H1 (cell line): ENCODE results near the gene EEIG1. TPM values are rescaled to one million over a fixed set of nuclear protein-coding genes. Genes with fewer than 3 reads are reported as not detected.

Source experiments
- CTCF ChIA-PET: fragments of 300-600 bp; sonication (Branson Sonifier 250); formaldehyde crosslinking; loops from one replicate; lab custom pipeline; 2021; ENCODE audit not compliant: partially characterized antibody; lab: Charles Lee
- POLR2A ChIA-PET: fragments of 300-600 bp; sonication (Branson Sonifier 250); formaldehyde crosslinking; loops from one replicate; lab custom pipeline; 2021; ENCODE audit warnings: inconsistent platforms; ENCODE audit not compliant: partially characterized antibody; lab: Charles Lee
- DNase-seq, 2 experiments: peaks; one replicate each; pipeline versions ENCODE4 v3.0.0 to v3.0.0-alpha.2; 2010 to 2022; ENCODE audit warnings: low spot score in 2 of 2, low read depth in 1 of 2, mixed read lengths in 1 of 2
- FAIRE-seq: peaks from 2 replicates; lab custom pipeline; 2011; peaks lifted over from hg19 to GRCh38; lab: Jason Lieb, UNC
- H2AFZ ChIP-seq: 2 replicates; pipeline ENCODE4 v1.8.1; 2012; ENCODE audit warnings: low read length, inconsistent platforms
- H2AK5ac ChIP-seq: 2 replicates; pipeline ENCODE4 v1.6.1; 2013; ENCODE audit warnings: low read depth, low read length
- H2BK120ac ChIP-seq: replicated peaks from 2 replicates; pipeline ENCODE3; 2013; ENCODE audit warnings: low read depth, low read length, inconsistent platforms
- H2BK12ac ChIP-seq: 2 replicates; pipeline ENCODE4 v1.6.1; 2013; ENCODE audit warnings: low read depth, low read length
- H2BK15ac ChIP-seq: 2 replicates; pipeline ENCODE4 v1.6.1; 2013; ENCODE audit warnings: low read length
- H2BK20ac ChIP-seq: 2 replicates; pipeline ENCODE4 v1.6.1; 2013; ENCODE audit warnings: low read length
- H2BK5ac ChIP-seq: 2 replicates; pipeline ENCODE4 v1.6.1; 2013; ENCODE audit warnings: low read depth, low read length
- H3K14ac ChIP-seq: 2 replicates; pipeline ENCODE4 v1.6.1; 2013; ENCODE audit warnings: inconsistent platforms; ENCODE audit not compliant: insufficient read length
- H3K18ac ChIP-seq: 2 replicates; pipeline ENCODE4 v1.6.1; 2013; ENCODE audit warnings: low read length; ENCODE audit errors: extremely low read depth
- H3K23ac ChIP-seq: 2 replicates; pipeline ENCODE4 v1.6.1; 2013; ENCODE audit warnings: inconsistent platforms; ENCODE audit not compliant: insufficient read length
- H3K23me2 ChIP-seq: 2 replicates; pipeline ENCODE4 v1.6.1; 2013; ENCODE audit warnings: low read depth, low read length
- H3K27ac ChIP-seq: 2 replicates; pipeline ENCODE4 v1.6.1; 2011; ENCODE audit warnings: low read depth, low read length, inconsistent platforms
- H3K27me3 ChIP-seq, 4 experiments: replicated peaks in 1 of 4; 1 replicate in 1 of 4; 2 replicates in 3 of 4; pipeline versions ENCODE4 v1.6.1 to v1.8.1; 2011 to 2013; ENCODE audit warnings: low read length in 3 of 4, mild to moderate bottlenecking in 3 of 4, inconsistent platforms in 2 of 4, mixed read lengths in 2 of 4, moderate library complexity in 1 of 4; ENCODE audit not compliant: control insufficient read depth in 3 of 4, insufficient read depth in 3 of 4; ENCODE audit errors: extremely low read depth in 1 of 4
- H3K36me3 ChIP-seq, 4 experiments: 2 replicates each; pipeline versions ENCODE4 v1.6.1 to v1.8.1; 2011 to 2013; ENCODE audit warnings: mild to moderate bottlenecking in 4 of 4, low read length in 3 of 4, moderate library complexity in 2 of 4, control low read depth in 1 of 4, inconsistent platforms in 1 of 4; ENCODE audit not compliant: insufficient read depth in 4 of 4, control insufficient read depth in 2 of 4
- H3K4ac ChIP-seq: replicated peaks from 2 replicates; pipeline ENCODE3; 2013; ENCODE audit warnings: low read length, low read depth, mixed read lengths, inconsistent platforms; ENCODE audit not compliant: insufficient read length
- H3K4me1 ChIP-seq, 4 experiments: replicated peaks in 1 of 4; 1 replicate in 1 of 4; 2 replicates in 3 of 4; pipeline versions ENCODE4 v1.6.1 to v1.8.1; 2011 to 2013; ENCODE audit warnings: low read length in 3 of 4, inconsistent platforms in 2 of 4, mixed read lengths in 1 of 4; ENCODE audit not compliant: insufficient read depth in 4 of 4, control insufficient read depth in 3 of 4
- H3K4me2 ChIP-seq, 2 experiments: 2 replicates each; pipeline versions ENCODE4 v1.6.1 to v1.8.1; 2011 to 2013; ENCODE audit warnings: low read depth in 2 of 2, low read length in 2 of 2, control low read depth in 1 of 2, inconsistent platforms in 1 of 2, mild to moderate bottlenecking in 1 of 2; ENCODE audit not compliant: insufficient read depth in 1 of 2
- H3K4me3 ChIP-seq, 4 experiments: fragments of 200-600, 300-600 bp in 1 of 4; sonication (generic), shearing (Covaris generic), sonication (Bioruptor Twin) in 1 of 4; 2 replicates each; pipeline versions ENCODE4 v1.5.1 to v1.8.1; 2011 to 2016; ENCODE audit warnings: low read length in 4 of 4, low read depth in 3 of 4, control low read depth in 2 of 4, inconsistent platforms in 2 of 4, mild to moderate bottlenecking in 2 of 4, mixed read lengths in 1 of 4, moderate library complexity in 1 of 4; ENCODE audit not compliant: insufficient read depth in 2 of 4; ENCODE audit errors: extremely low read depth in 1 of 4
- H3K56ac ChIP-seq: replicated peaks from 2 replicates; pipeline ENCODE3; 2013; ENCODE audit warnings: low read depth, mild to moderate bottlenecking, mixed read lengths, low read length, inconsistent platforms; ENCODE audit not compliant: insufficient read length
- H3K79me1 ChIP-seq: 2 replicates; pipeline ENCODE4 v1.6.1; 2013; ENCODE audit warnings: low read depth, low read length, control low read depth
- H3K79me2 ChIP-seq, 2 experiments: 2 replicates each; pipeline versions ENCODE4 v1.6.1 to v1.8.1; 2012 to 2013; ENCODE audit warnings: low read length in 2 of 2, mild to moderate bottlenecking in 2 of 2, inconsistent platforms in 1 of 2; ENCODE audit not compliant: insufficient read depth in 2 of 2, control insufficient read depth in 1 of 2
- H3K9ac ChIP-seq, 4 experiments: replicated peaks in 1 of 4; 1 replicate in 1 of 4; 2 replicates in 3 of 4; pipeline versions ENCODE4 v1.6.1 to v1.8.1; 2011 to 2013; ENCODE audit warnings: low read depth in 3 of 4, low read length in 3 of 4, control low read depth in 2 of 4, mild to moderate bottlenecking in 2 of 4, moderate library complexity in 2 of 4, inconsistent platforms in 1 of 4; ENCODE audit errors: extremely low read depth in 1 of 4
- H3K9me3 ChIP-seq, 2 experiments: 2 replicates each; pipeline versions ENCODE4 v1.6.1 to v1.8.1; 2012 to 2013; ENCODE audit warnings: mild to moderate bottlenecking in 2 of 2, moderate library complexity in 2 of 2, control low read depth in 1 of 2, inconsistent platforms in 1 of 2, low read depth in 1 of 2, low read length in 1 of 2, mixed read lengths in 1 of 2; ENCODE audit not compliant: insufficient read depth in 2 of 2
- H4K20me1 ChIP-seq, 2 experiments: replicated peaks in 1 of 2; 2 replicates each; pipeline versions ENCODE3 to v1.8.1; 2011 to 2013; ENCODE audit warnings: inconsistent platforms in 2 of 2, low read length in 2 of 2, mild to moderate bottlenecking in 1 of 2; ENCODE audit not compliant: insufficient read depth in 2 of 2, control insufficient read depth in 1 of 2
- H4K5ac ChIP-seq: 2 replicates; pipeline ENCODE4 v1.6.1; 2013; ENCODE audit warnings: low read length, low read depth, mixed read lengths, inconsistent platforms; ENCODE audit not compliant: insufficient read length
- H4K8ac ChIP-seq: 2 replicates; pipeline ENCODE4 v1.8.0; 2013; ENCODE audit warnings: mild to moderate bottlenecking, moderate library complexity, low read length, inconsistent platforms; ENCODE audit not compliant: insufficient read depth; ENCODE audit errors: extremely low read depth
- H4K91ac ChIP-seq: replicated peaks from 2 replicates; pipeline ENCODE3; 2013; ENCODE audit warnings: low read length, mixed read lengths, inconsistent platforms; ENCODE audit not compliant: insufficient read length
- ASH2L ChIP-seq: fragments of 200-600, 300-600 bp; sonication (generic); IDR thresholded peaks from one replicate; pipeline ENCODE4 v1.7.1; 2017; ENCODE audit warnings: low read length
- BRCA1 ChIP-seq: IDR thresholded peaks from 2 replicates; pipeline ENCODE4 v1.6.1; 2012; ENCODE audit warnings: low read depth, low read length, improper control_type of control experiment
- CTBP2 ChIP-seq: IDR thresholded peaks from 2 replicates; pipeline ENCODE4 v1.7.0; 2011; ENCODE audit warnings: borderline replicate concordance, mild to moderate bottlenecking, moderate library complexity, mixed read lengths, low read length; ENCODE audit not compliant: insufficient read depth, insufficient read length
- KDM5A ChIP-seq: fragments of 200-600 bp; IDR thresholded peaks from 2 replicates; pipeline ENCODE4 v1.7.1; 2012; ENCODE audit warnings: mild to moderate bottlenecking, low read length, inconsistent platforms, mixed read lengths
- NRF1 ChIP-seq: IDR thresholded peaks from 2 replicates; pipeline ENCODE4 v1.6.1; 2011; ENCODE audit warnings: mild to moderate bottlenecking, low read depth, low read length, improper control_type of control experiment
- RFX5 ChIP-seq: IDR thresholded peaks from 2 replicates; pipeline ENCODE4 v1.6.1; 2011; ENCODE audit warnings: low read depth, low read length, improper control_type of control experiment, borderline replicate concordance
- TEAD4 ChIP-seq: IDR thresholded peaks from 2 replicates; pipeline ENCODE4 v1.6.1; 2012; ENCODE audit warnings: low read depth, low read length, inconsistent platforms, mixed read lengths
- WGBS, 2 experiments: shearing (Covaris generic) in 1 of 2; methylation state at CpG; one replicate each; pipeline versions ENCODE4 v1.1.6 to v1.1.7; 2013 to 2015; ENCODE audit warnings: low lambda C conversion rate in 2 of 2, mixed read lengths in 2 of 2, inconsistent platforms in 1 of 2, low coverage in 1 of 2, missing lambda C conversion rate in 1 of 2; ENCODE audit not compliant: insufficient replicate concordance in 2 of 2, insufficient coverage in 1 of 2, insufficient read length in 1 of 2; ENCODE audit errors: extremely low coverage in 1 of 2, missing lambda C conversion rate in 1 of 2; 5-methylcytosine and 5-hydroxymethylcytosine counted together
- polyA plus RNA-seq, 7 experiments: library from polyadenylated mRNA; depleted of rRNA in 3 of 7; stranded (reverse) in 5 of 7; unstranded in 2 of 7; fragments of >200 nt in 5 of 7; fragments of 200-250 nt in 2 of 7; gene quantifications; 1 replicate in 5 of 7; 2 replicates in 1 of 7; 4 replicates in 1 of 7; pipeline versions ENCODE4 v1.2.1 to v1.2.3, GENCODE V29; 2011 to 2013; ENCODE audit warnings: missing spikeins in 2 of 7, mixed read lengths in 2 of 7
- total RNA-seq: library from RNA; stranded (reverse); fragmentation: NEBNext Ultra II Directional; extraction: Animal tissue kit (Norgen Biotek cat#: 25700); gene quantifications from 2 replicates; pipeline ENCODE4 v1.2.1, GENCODE V29; 2021
- TF ChIP-seq, protein P1 (sequence below): IDR thresholded peaks from 2 replicates; pipeline ENCODE4 v1.6.1; 2011; ENCODE audit warnings: low read length, improper control_type of control experiment
- TF ChIP-seq, protein P2 (sequence below): IDR thresholded peaks from 2 replicates; pipeline ENCODE4 v1.6.1; 2012; ENCODE audit warnings: inconsistent platforms

Gene EEIG1
- total and polyA plus RNA-seq, 2 of the 8 experiments (the other 6 are each of a cell fraction or from before 2014, with no cell fraction given) = 29.8 to 50.8 TPM

DNA sequence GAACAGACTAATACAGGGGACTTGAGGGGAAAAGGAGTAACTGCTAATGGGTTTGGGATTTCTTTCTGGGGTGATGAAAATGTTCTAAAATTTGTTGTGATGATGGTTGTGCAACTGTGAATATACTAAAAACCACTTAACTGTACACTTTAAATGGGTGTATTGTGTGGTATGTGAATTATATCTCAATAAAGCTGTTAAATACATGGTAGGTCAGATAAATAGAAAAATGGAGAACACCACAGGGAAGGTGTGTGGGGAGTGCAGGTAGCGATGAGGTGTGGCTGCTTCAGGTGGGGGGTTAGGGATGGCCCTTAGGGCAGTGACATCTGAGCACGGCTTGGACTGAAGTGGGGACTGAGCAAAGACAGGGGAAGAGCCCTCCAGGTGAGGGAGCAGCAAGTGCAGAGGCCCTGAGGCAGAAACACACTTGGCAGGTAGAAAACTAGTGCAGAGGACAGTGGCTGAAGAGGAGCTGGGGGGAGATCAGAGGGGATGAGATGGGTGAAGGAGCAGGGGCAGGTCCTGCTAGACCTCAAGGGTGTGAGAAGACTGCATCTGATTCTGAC, 20.9 kb downstream of the EEIG1 start:
- no peak overlapping the region for H3K27ac ChIP-seq
- TF ChIP-seq KDM5A = no peak
- no peak for TF ChIP-seq BRCA1
- TF ChIP-seq CTBP2 = no peak
- TF ChIP-seq, protein P1, sequence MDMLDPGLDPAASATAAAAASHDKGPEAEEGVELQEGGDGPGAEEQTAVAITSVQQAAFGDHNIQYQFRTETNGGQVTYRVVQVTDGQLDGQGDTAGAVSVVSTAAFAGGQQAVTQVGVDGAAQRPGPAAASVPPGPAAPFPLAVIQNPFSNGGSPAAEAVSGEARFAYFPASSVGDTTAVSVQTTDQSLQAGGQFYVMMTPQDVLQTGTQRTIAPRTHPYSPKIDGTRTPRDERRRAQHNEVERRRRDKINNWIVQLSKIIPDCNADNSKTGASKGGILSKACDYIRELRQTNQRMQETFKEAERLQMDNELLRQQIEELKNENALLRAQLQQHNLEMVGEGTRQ = no peak
- no peak for TF ChIP-seq TEAD4
- no peak for TF ChIP-seq ASH2L
- TF ChIP-seq RFX5 = no peak
- TF ChIP-seq, protein P2, sequence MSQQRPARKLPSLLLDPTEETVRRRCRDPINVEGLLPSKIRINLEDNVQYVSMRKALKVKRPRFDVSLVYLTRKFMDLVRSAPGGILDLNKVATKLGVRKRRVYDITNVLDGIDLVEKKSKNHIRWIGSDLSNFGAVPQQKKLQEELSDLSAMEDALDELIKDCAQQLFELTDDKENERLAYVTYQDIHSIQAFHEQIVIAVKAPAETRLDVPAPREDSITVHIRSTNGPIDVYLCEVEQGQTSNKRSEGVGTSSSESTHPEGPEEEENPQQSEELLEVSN = no peak
- TF ChIP-seq NRF1 = no peak

More for the DNA sequence above, 20.9 kb downstream of the EEIG1 start:
- Histone ChIP-seq H3K79me1 (peaks cover 17% of the 10 kb centered on the region), H3K56ac (no peak overlapping the region), H4K5ac (peak overlapping the region; percentile 21), H3K36me3 (no peaks in the 10 kb centered on the region), H3K23ac (no peak overlapping the region), H2BK120ac (no peak overlapping the region), H3K14ac (no peak overlapping the region), H2BK12ac (0 out of 2 replicates have a peak overlapping the region, but pooled peaks have one; percentile 50), H3K4me2 (no peak overlapping the region), H3K4ac (no peak overlapping the region), H2AFZ (no peak overlapping the region), H2AK5ac (no peak overlapping the region), H4K91ac (no peak overlapping the region), H2BK15ac (0 out of 2 replicates have a peak overlapping the region, but pooled peaks have one; percentile 61), H4K20me1 (peaks cover 16 to 34% of the 10 kb centered on the region in 2 experiments), H3K23me2 (no peaks in the 10 kb centered on the region), H3K18ac (peak overlapping the region; percentile 19; the same call in 1 of the 2 replicates), H3K79me2 (peaks cover 0 to 93% of the 10 kb centered on the region in 2 experiments; a peak in 2 of 4 replicates), H3K9me3 (no peaks in the 10 kb centered on the region), H4K8ac (no peak overlapping the region), H3K9ac (peak overlapping the region in 1 of 4 experiments; percentile 37; a peak in 1 of 7 replicates), H2BK20ac (no peak overlapping the region), H3K4me1 (peaks cover 0 to 30% (median 11%) of the 10 kb centered on the region in 4 experiments; a peak in 5 of 7 replicates), H3K27me3 (no peaks in the 10 kb centered on the region), H2BK5ac (peak overlapping the region; percentile 35; the same call in 1 of the 2 replicates), H3K4me3 (no peak overlapping the region)
- WGBS, 2 experiments = 91% methylated on average over 2 of the region's 2 CpGs; no CpG with 5 or more reads in 1 of the 2 experiments
- FAIRE-seq = no peak
- DNase-seq = no peak
- ChIA-PET POLR2A (interaction anchor here (1.1 to 3.0 kb wide), 4 partner anchors 8 to 23 kb away, joined by 3 to 16 read pairs (median 6); partner anchors contain the start of gene EEIG1), CTCF (interaction anchor here (1.1 to 35.5 kb wide), 6 partner anchors 7 to 158 kb away, joined by 5 to 825 read pairs (median 23); no protein-coding TSS in a partner anchor)
